ENCODE measurements around the gene TMEM229B.

Gene TMEM229B

GRCh38 chr14:67487937-67488893, at the start of gene TMEM229B:
TSS of gene TMEM229B (minus strand) at chr14:67488721. CDS start at chr14:67473923, 14,798 bp downstream.
- Mint-ChIP-seq H3K27ac (peak within 1 kb of the TSS; percentile 99), H3K36me3 (peaks cover 18% of the 10 kb centered on the region), H3K4me3 (peak within 1 kb of the TSS; percentile 94), H3K27me3 (no peaks in the 10 kb centered on the region), H3K4me1 (ENCODE audit: low read depth) (peaks cover 67% of the 10 kb centered on the region), H3K9me3 (ENCODE audit: low read depth) (peaks cover 7% of the 10 kb centered on the region)

- H3K4me3 Mint-ChIP-seq: no peak overlapping the region
- peaks cover 6% of the 10 kb centered on the region for H3K4me1 Mint-ChIP-seq (ENCODE audit: low read depth)
- no peak overlapping the region for H3K27ac Mint-ChIP-seq
- no peaks in the 10 kb centered on the region for H3K9me3 Mint-ChIP-seq (ENCODE audit: low read depth)
- H3K27me3 Mint-ChIP-seq: peaks cover 6% of the 10 kb centered on the region
- no peaks in the 10 kb centered on the region for H3K36me3 Mint-ChIP-seq
Measured at GRCh38 chr14:67537736-67538135, 49.2 kb upstream of the TMEM229B start.

GRCh38 chr14:67536087-67536486, 47.6 kb upstream of the TMEM229B start:
- Mint-ChIP-seq H3K9me3 (ENCODE audit: low read depth) (no peaks in the 10 kb centered on the region), H3K4me1 (ENCODE audit: low read depth) (peaks cover 4% of the 10 kb centered on the region), H3K27ac (no peak overlapping the region), H3K4me3 (no peak overlapping the region), H3K36me3 (no peaks in the 10 kb centered on the region), H3K27me3 (peaks cover 9% of the 10 kb centered on the region)

- H3K27ac Mint-ChIP-seq: no peak overlapping the region
- H3K4me3 Mint-ChIP-seq: peak overlapping the region; percentile 78
- H3K36me3 Mint-ChIP-seq: no peaks in the 10 kb centered on the region
- peaks cover 6% of the 10 kb centered on the region for H3K27me3 Mint-ChIP-seq
- H3K9me3 Mint-ChIP-seq (ENCODE audit: low read depth): no peaks in the 10 kb centered on the region
- peaks cover 4% of the 10 kb centered on the region for H3K4me1 Mint-ChIP-seq (ENCODE audit: low read depth)
Measured at GRCh38 chr14:67533754-67534085, 45.2 kb upstream of the TMEM229B start.

- Mint-ChIP-seq H3K4me3 (peak within 1 kb of the TSS; percentile 79), H3K27me3 (peaks cover 6% of the 10 kb centered on the region), H3K36me3 (no peaks in the 10 kb centered on the region), H3K4me1 (ENCODE audit: low read depth) (peaks cover 4% of the 10 kb centered on the region), H3K27ac (no peak within 1 kb of the TSS), H3K9me3 (ENCODE audit: low read depth) (no peaks in the 10 kb centered on the region)
Measured at GRCh38 chr14:67532998-67533753, 44.7 kb upstream of the TMEM229B start, which contains the start of gene PLEKHH1. TSS of gene PLEKHH1 (plus strand) at chr14:67533290. CDS start at chr14:67541868, 8,578 bp downstream.

- Mint-ChIP-seq H3K4me3 (peak overlapping the region; percentile 79), H3K27ac (no peak overlapping the region), H3K36me3 (no peaks in the 10 kb centered on the region), H3K4me1 (ENCODE audit: low read depth) (peaks cover 4% of the 10 kb centered on the region), H3K27me3 (peaks cover 6% of the 10 kb centered on the region), H3K9me3 (ENCODE audit: low read depth) (no peaks in the 10 kb centered on the region)
Measured at GRCh38 chr14:67532606-67532997, 44.1 kb upstream of the TMEM229B start.

GRCh38 chr14:67529947-67530935, 41.7 kb upstream of the TMEM229B start:
- Mint-ChIP-seq H3K4me1 (ENCODE audit: low read depth) (peaks cover 4% of the 10 kb centered on the region), H3K4me3 (no peak overlapping the region), H3K27me3 (peaks cover 10% of the 10 kb centered on the region), H3K27ac (no peak overlapping the region), H3K9me3 (ENCODE audit: low read depth) (no peaks in the 10 kb centered on the region), H3K36me3 (no peaks in the 10 kb centered on the region)

GRCh38 chr14:67528276-67528675, 39.8 kb upstream of the TMEM229B start:
- Mint-ChIP-seq H3K27ac (no peak overlapping the region), H3K9me3 (ENCODE audit: low read depth) (no peaks in the 10 kb centered on the region), H3K4me3 (no peak overlapping the region), H3K36me3 (no peaks in the 10 kb centered on the region), H3K27me3 (peaks cover 11% of the 10 kb centered on the region), H3K4me1 (ENCODE audit: low read depth) (no peaks in the 10 kb centered on the region)

GRCh38 chr14:67527756-67528155, 39.2 kb upstream of the TMEM229B start:
- peaks cover 11% of the 10 kb centered on the region for H3K27me3 Mint-ChIP-seq

GRCh38 chr14:67526676-67527459, 38.3 kb upstream of the TMEM229B start:
- Mint-ChIP-seq H3K27me3 (peaks cover 8% of the 10 kb centered on the region), H3K9me3 (ENCODE audit: low read depth) (no peaks in the 10 kb centered on the region), H3K4me1 (ENCODE audit: low read depth) (no peaks in the 10 kb centered on the region)

More at GRCh38 chr14:67527756-67528155, 39.2 kb upstream of the TMEM229B start:
- no peaks in the 10 kb centered on the region for H3K9me3 Mint-ChIP-seq (ENCODE audit: low read depth)
- no peak overlapping the region for H3K4me3 Mint-ChIP-seq
- H3K4me1 Mint-ChIP-seq (ENCODE audit: low read depth): no peaks in the 10 kb centered on the region
- H3K36me3 Mint-ChIP-seq: no peaks in the 10 kb centered on the region
- H3K27ac Mint-ChIP-seq: no peak overlapping the region

GRCh38 chr14:67526181-67526580, 37.7 kb upstream of the TMEM229B start:
- H3K4me3 Mint-ChIP-seq: no peak overlapping the region
- H3K27ac Mint-ChIP-seq: no peak overlapping the region
- H3K27me3 Mint-ChIP-seq: peaks cover 8% of the 10 kb centered on the region
- no peaks in the 10 kb centered on the region for H3K9me3 Mint-ChIP-seq (ENCODE audit: low read depth)
- H3K4me1 Mint-ChIP-seq (ENCODE audit: low read depth): peaks cover 1% of the 10 kb centered on the region
- no peaks in the 10 kb centered on the region for H3K36me3 Mint-ChIP-seq

More at GRCh38 chr14:67526676-67527459, 38.3 kb upstream of the TMEM229B start:
- Mint-ChIP-seq H3K36me3 (no peaks in the 10 kb centered on the region), H3K4me3 (no peak overlapping the region), H3K27ac (no peak overlapping the region)

GRCh38 chr14:67525389-67525788, 36.9 kb upstream of the TMEM229B start:
- no peak overlapping the region for H3K4me3 Mint-ChIP-seq
- peaks cover 1% of the 10 kb centered on the region for H3K4me1 Mint-ChIP-seq (ENCODE audit: low read depth)
- no peak overlapping the region for H3K27ac Mint-ChIP-seq
- no peaks in the 10 kb centered on the region for H3K36me3 Mint-ChIP-seq
- no peaks in the 10 kb centered on the region for H3K9me3 Mint-ChIP-seq (ENCODE audit: low read depth)
- H3K27me3 Mint-ChIP-seq: peaks cover 8% of the 10 kb centered on the region

GRCh38 chr14:67524634-67524963, 36.1 kb upstream of the TMEM229B start:
- Mint-ChIP-seq H3K36me3 (no peaks in the 10 kb centered on the region), H3K27me3 (peaks cover 13% of the 10 kb centered on the region), H3K4me1 (ENCODE audit: low read depth) (peaks cover 1% of the 10 kb centered on the region), H3K9me3 (ENCODE audit: low read depth) (no peaks in the 10 kb centered on the region), H3K27ac (no peak overlapping the region), H3K4me3 (no peak overlapping the region)

Data from activated naive CD8-positive, alpha-beta T cell (primary cell).